Mesendoderm (in vitro differentiated cells): ENCODE results near the gene TNFRSF1B.

Experiments
- DNase-seq: peaks from one replicate; pipeline ENCODE4 v3.0.0; 2013
- H2AK5ac ChIP-seq: 2 replicates; pipeline ENCODE4 v1.6.1; 2013; ENCODE audit warnings: low read length, inconsistent platforms
- H2BK120ac ChIP-seq: 2 replicates; pipeline ENCODE4 v1.6.1; 2013; ENCODE audit warnings: low read depth, mild to moderate bottlenecking, low read length, moderate library complexity, mixed read lengths
- H2BK15ac ChIP-seq: replicated peaks from 2 replicates; pipeline ENCODE4 v1.6.1; 2013; ENCODE audit warnings: low read depth, mild to moderate bottlenecking, moderate library complexity
- H2BK5ac ChIP-seq: 2 replicates; pipeline ENCODE4 v1.6.1; 2013; ENCODE audit warnings: low read length, inconsistent platforms
- H3K18ac ChIP-seq: 2 replicates; pipeline ENCODE4 v1.6.1; 2013; ENCODE audit warnings: mild to moderate bottlenecking, low read length, mixed read lengths
- H3K23ac ChIP-seq: one replicate; pipeline ENCODE4 v1.6.1; 2013; ENCODE audit warnings: low read length
- H3K27ac ChIP-seq: 2 replicates; pipeline ENCODE4 v1.5.1; 2013; ENCODE audit warnings: low read depth, mild to moderate bottlenecking, inconsistent platforms, low read length, moderate library complexity
- H3K27me3 ChIP-seq: 2 replicates; pipeline ENCODE4 v1.6.1; 2013; ENCODE audit warnings: low read length, control low read depth, mild to moderate bottlenecking, inconsistent platforms; ENCODE audit not compliant: insufficient read depth, poor library complexity
- H3K36me3 ChIP-seq: 2 replicates; pipeline ENCODE4 v1.6.1; 2013; ENCODE audit warnings: low read length, inconsistent platforms; ENCODE audit not compliant: control insufficient read depth, insufficient read depth
- H3K4ac ChIP-seq: one replicate; pipeline ENCODE4 v1.6.1; 2013; ENCODE audit warnings: low read depth, mild to moderate bottlenecking, low read length, moderate library complexity
- H3K4me1 ChIP-seq: 2 replicates; pipeline ENCODE4 v1.6.1; 2013; ENCODE audit warnings: low read depth, low read length, inconsistent platforms; ENCODE audit not compliant: control insufficient read depth
- H3K4me2 ChIP-seq: 2 replicates; pipeline ENCODE4 v1.6.1; 2013; ENCODE audit warnings: low read length
- H3K4me3 ChIP-seq: 2 replicates; pipeline ENCODE4 v1.5.1; 2013; ENCODE audit warnings: mild to moderate bottlenecking, low read length
- H3K56ac ChIP-seq: one replicate; pipeline ENCODE4 v1.6.1; 2013; ENCODE audit warnings: low read length
- H3K79me1 ChIP-seq: 2 replicates; pipeline ENCODE4 v1.6.1; 2013; ENCODE audit warnings: low read length, inconsistent platforms
- H3K79me2 ChIP-seq: 2 replicates; pipeline ENCODE4 v1.6.1; 2013; ENCODE audit warnings: mild to moderate bottlenecking, low read length; ENCODE audit not compliant: control insufficient read depth, insufficient read depth
- H3K9ac ChIP-seq: 2 replicates; pipeline ENCODE4 v1.6.1; 2013; ENCODE audit warnings: low read length, inconsistent platforms
- H4K5ac ChIP-seq: one replicate; pipeline ENCODE4 v1.6.1; 2013; ENCODE audit warnings: low read length
- H4K8ac ChIP-seq: one replicate; pipeline ENCODE4 v1.6.1; 2013; ENCODE audit warnings: low read depth, mild to moderate bottlenecking, control low read depth, low read length, moderate library complexity
- WGBS: extraction: QIAGEN DNeasy Blood & Tissue Kit; methylation state at CpG from one replicate; pipeline ENCODE4 v1.1.7; 2013; ENCODE audit warnings: low lambda C conversion rate, missing lambda C conversion rate; ENCODE audit not compliant: insufficient coverage; ENCODE audit errors: extremely low coverage; 5-methylcytosine and 5-hydroxymethylcytosine counted together

The TNFRSF1B gene

GRCh38 chr1:12183095-12183794 is 16.5 kb downstream of the TNFRSF1B start:
- Histone ChIP-seq H3K4me2 (no peak overlapping the region), H4K8ac (no peak overlapping the region), H4K5ac (no peak overlapping the region), H2BK5ac (no peak overlapping the region), H3K4me3 (no peak overlapping the region), H3K23ac (no peak overlapping the region), H3K4ac (no peak overlapping the region), H2BK120ac (no peak overlapping the region), H3K56ac (no peak overlapping the region), H3K4me1 (peaks cover 1% of the 10 kb centered on the region), H2BK15ac (no peak overlapping the region), H3K9ac (no peak overlapping the region), H3K79me1 (no peaks in the 10 kb centered on the region), H3K27ac (no peak overlapping the region), H3K27me3 (no peaks in the 10 kb centered on the region), H2AK5ac (no peak overlapping the region), H3K79me2 (no peaks in the 10 kb centered on the region), H3K18ac (no peak overlapping the region), H3K36me3 (no peaks in the 10 kb centered on the region)
- no CpG with 5 or more reads among the region's 7 CpGs for WGBS
- DNase-seq: no peak

DNA sequence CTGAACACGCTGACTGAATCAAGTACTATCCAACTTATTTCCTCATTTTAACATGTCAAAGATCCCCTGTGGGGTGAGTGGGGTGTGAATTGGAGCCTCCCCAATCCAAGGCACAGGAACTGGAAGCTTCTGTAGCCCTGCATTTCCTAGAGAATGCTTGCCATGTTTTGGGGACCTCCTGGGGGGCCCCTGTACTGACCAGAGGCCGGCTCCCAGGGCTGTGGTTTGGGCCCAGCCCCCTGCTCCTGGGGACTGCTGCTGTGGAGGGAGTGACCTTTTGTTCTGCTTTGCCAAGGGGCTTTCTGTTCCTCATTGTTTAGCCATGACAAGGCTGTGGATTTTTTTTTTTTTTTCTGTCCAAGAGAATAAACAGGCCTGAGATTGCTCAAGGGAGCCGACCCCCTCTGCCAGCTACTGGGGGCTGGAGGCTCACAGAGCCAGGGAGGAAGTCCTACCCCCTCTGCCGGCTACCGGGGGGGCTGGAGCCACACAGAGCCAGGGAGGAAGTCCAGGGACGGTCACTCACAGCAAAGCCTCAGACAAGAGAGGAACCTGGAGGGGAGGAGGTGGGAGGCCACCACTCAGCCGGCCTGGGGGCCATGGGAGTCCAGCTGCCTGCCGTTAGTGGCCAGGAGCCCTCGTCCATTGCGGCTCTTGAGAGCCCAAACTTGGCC is 17.4 kb downstream of the TNFRSF1B start:
- Histone ChIP-seq H2BK15ac (no peak overlapping the region), H2BK5ac (no peak overlapping the region), H3K4me1 (peaks cover 1% of the 10 kb centered on the region), H3K9ac (peak overlapping the region; percentile 21), H3K18ac (peak overlapping the region; percentile 34), H4K5ac (no peak overlapping the region), H3K79me2 (no peaks in the 10 kb centered on the region), H3K4me3 (no peak overlapping the region), H3K4ac (no peak overlapping the region), H2AK5ac (no peak overlapping the region), H2BK120ac (no peak overlapping the region), H3K27me3 (no peaks in the 10 kb centered on the region), H3K23ac (no peak overlapping the region), H3K36me3 (no peaks in the 10 kb centered on the region), H4K8ac (no peak overlapping the region), H3K79me1 (no peaks in the 10 kb centered on the region), H3K27ac (peak overlapping the region; percentile 34), H3K4me2 (no peak overlapping the region), H3K56ac (peak overlapping the region; percentile 79)
- peak; percentile 70 for DNase-seq
- WGBS: no CpG with 5 or more reads among the region's 10 CpGs

- DNase-seq: no peak
- no peak overlapping the region for H2BK120ac ChIP-seq
- H3K79me1 ChIP-seq: no peaks in the 10 kb centered on the region
- H3K18ac ChIP-seq: no peak overlapping the region
- no peak overlapping the region for H3K23ac ChIP-seq
- no peak overlapping the region for H2AK5ac ChIP-seq
- WGBS: no CpG with 5 or more reads among the region's 19 CpGs
- H3K4me1 ChIP-seq: peaks cover 1% of the 10 kb centered on the region
- no peak overlapping the region for H3K9ac ChIP-seq
- no peaks in the 10 kb centered on the region for H3K36me3 ChIP-seq
- H3K56ac ChIP-seq: no peak overlapping the region
- no peak overlapping the region for H3K4me3 ChIP-seq
- H4K5ac ChIP-seq: no peak overlapping the region
- no peak overlapping the region for H3K4me2 ChIP-seq
- no peaks in the 10 kb centered on the region for H3K27me3 ChIP-seq
- H4K8ac ChIP-seq: no peak overlapping the region
- no peak overlapping the region for H3K4ac ChIP-seq
- no peaks in the 10 kb centered on the region for H3K79me2 ChIP-seq
- no peak overlapping the region for H3K27ac ChIP-seq
- no peak overlapping the region for H2BK5ac ChIP-seq
- H2BK15ac ChIP-seq: no peak overlapping the region
Measured at GRCh38 chr1:12185036-12185917, 18.5 kb downstream of the TNFRSF1B start.

- H3K4me2 ChIP-seq: no peak overlapping the region
- no peaks in the 10 kb centered on the region for H3K79me1 ChIP-seq
- no peak overlapping the region for H3K27ac ChIP-seq
- H2BK15ac ChIP-seq: no peak overlapping the region
- no peak overlapping the region for H2AK5ac ChIP-seq
- H3K9ac ChIP-seq: no peak overlapping the region
- H3K79me2 ChIP-seq: no peaks in the 10 kb centered on the region
- H3K18ac ChIP-seq: no peak overlapping the region
- no peaks in the 10 kb centered on the region for H3K36me3 ChIP-seq
- no peak overlapping the region for H3K4me3 ChIP-seq
- DNase-seq: no peak
- no peak overlapping the region for H3K4ac ChIP-seq
- no CpG with 5 or more reads among the region's 13 CpGs for WGBS
- no peak overlapping the region for H2BK5ac ChIP-seq
- H3K23ac ChIP-seq: no peak overlapping the region
- no peak overlapping the region for H4K8ac ChIP-seq
- H3K4me1 ChIP-seq: peaks cover 1% of the 10 kb centered on the region
- no peak overlapping the region for H2BK120ac ChIP-seq
- no peak overlapping the region for H4K5ac ChIP-seq
- no peaks in the 10 kb centered on the region for H3K27me3 ChIP-seq
- H3K56ac ChIP-seq: no peak overlapping the region
Measured at GRCh38 chr1:12185918-12186678, 19.3 kb downstream of the TNFRSF1B start.

DNA sequence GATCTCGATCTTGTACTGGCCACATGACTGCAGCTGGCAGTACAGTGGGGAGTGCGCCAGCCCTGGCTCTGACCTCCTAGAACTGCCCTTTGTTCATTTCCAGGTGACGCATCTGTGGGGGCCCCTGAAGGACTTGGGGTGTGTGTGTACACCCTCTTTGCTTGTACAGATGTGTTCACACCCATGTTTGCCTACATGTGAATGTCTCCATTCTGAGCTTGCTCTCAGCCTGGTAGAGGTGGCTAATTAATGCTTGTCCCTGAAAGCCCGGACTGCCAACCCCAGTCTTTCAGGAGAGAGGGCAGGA is 19.8 kb downstream of the TNFRSF1B start:
- DNase-seq: no peak
- no peak overlapping the region for H3K4me3 ChIP-seq
- no peak overlapping the region for H4K5ac ChIP-seq
- H4K8ac ChIP-seq: no peak overlapping the region
- H3K56ac ChIP-seq: no peak overlapping the region
- H3K36me3 ChIP-seq: no peaks in the 10 kb centered on the region
- no peaks in the 10 kb centered on the region for H3K27me3 ChIP-seq
- no peaks in the 10 kb centered on the region for H3K79me2 ChIP-seq
- H3K27ac ChIP-seq: no peak overlapping the region
- no peak overlapping the region for H3K4me2 ChIP-seq
- H3K18ac ChIP-seq: no peak overlapping the region
- WGBS: no CpG with 5 or more reads among the region's 4 CpGs
- no peak overlapping the region for H2BK15ac ChIP-seq
- no peaks in the 10 kb centered on the region for H3K79me1 ChIP-seq
- no peak overlapping the region for H2BK120ac ChIP-seq
- no peak overlapping the region for H2AK5ac ChIP-seq
- peaks cover 1% of the 10 kb centered on the region for H3K4me1 ChIP-seq
- no peak overlapping the region for H3K9ac ChIP-seq
- H2BK5ac ChIP-seq: no peak overlapping the region
- H3K23ac ChIP-seq: no peak overlapping the region
- no peak overlapping the region for H3K4ac ChIP-seq
